Fibroblast of lung (primary cell): ENCODE data around the gene NEB.

Experiments used
- CTCF ChIP-seq, 2 donors: IDR thresholded peaks in 1 of 2; conservative IDR thresholded peaks in 1 of 2; 1 replicate in 1 of 2; 2 replicates in 1 of 2; pipeline ENCODE4 v1.5.1; 2011 to 2012; ENCODE audit warnings: low read length in 2 of 2, control low read depth in 1 of 2, inconsistent platforms in 1 of 2, low read depth in 1 of 2, mild to moderate bottlenecking in 1 of 2
- EZH2 ChIP-seq: IDR thresholded peaks from 2 replicates; pipeline ENCODE4 v1.5.1; 2012; ENCODE audit warnings: low read length, control low read depth, mild to moderate bottlenecking; ENCODE audit errors: missing control alignments

GRCh38 chr2:151490276-151490675, 244.0 kb downstream of the NEB start:
- TF ChIP-seq CTCF (conservative IDR thresholded peaks at IDR 0.05 in 1 of 2, IDR thresholded peaks at IDR 0.05 in 1 of 2; ENCODE audit: low read depth in 1 of 2, low read length in 2 of 2), result no peak
- no peak for TF ChIP-seq EZH2
